Measurements from ENCODE around the gene MSL1. TPM values are rescaled to one million over a fixed set of nuclear protein-coding genes. Genes with fewer than 3 reads are reported as not detected.

The MSL1 gene
- total RNA-seq, 2 donors from 2014 or later, result 95.4 to 108 TPM

DNA sequence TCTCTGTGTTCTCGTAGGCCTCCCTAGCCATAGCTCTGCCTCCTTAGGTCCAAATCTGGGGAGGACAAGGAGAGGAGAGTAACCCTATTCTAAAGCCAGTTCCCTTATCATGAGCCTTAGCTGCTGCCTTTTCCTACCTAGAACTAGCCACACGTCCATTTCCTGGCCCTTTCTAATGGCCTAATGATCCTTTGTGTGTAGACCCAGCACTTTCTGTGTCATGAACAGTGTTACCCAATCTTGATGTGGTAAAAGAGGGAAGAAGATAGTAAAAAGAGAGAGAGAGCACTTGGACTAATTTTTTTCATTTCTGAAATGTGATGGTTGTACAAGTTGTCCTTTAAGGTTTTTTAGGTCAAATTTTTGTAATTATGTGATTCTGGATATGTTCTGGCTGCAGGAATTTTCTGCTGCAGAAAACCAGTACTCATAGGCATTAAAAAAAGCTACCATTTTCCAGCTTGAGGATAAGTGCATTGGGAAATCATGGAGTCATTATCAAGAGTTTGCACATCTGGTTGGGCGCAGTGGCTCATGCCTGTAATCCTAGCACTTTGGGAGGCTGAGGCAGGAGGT lies 36.8 kb downstream of the MSL1 start:
- no peak overlapping the region for H3K27ac Mint-ChIP-seq

DNA sequence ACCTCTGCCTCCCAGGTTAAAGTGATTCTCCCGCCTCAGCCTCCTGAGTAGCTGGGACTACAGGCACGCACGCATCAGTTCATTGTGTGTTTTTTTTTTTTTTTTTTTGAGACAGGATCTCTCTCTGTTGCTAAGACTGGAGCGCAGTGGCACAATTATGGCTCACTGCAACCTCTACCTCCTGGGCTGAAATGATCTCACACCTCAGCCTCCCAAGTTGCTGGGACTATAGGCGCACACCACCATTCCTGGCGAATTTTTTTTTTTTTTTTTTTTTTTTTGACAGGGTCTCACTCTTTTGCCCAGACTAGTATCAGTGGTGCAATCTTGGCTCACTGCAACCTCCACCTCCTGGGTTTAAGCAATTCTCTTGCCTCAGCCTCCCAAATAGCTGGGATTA lies 37.7 kb downstream of the MSL1 start:
- Histone ChIP-seq H3K27ac (ENCODE audit: low read depth, low read length) (no peak overlapping the region), H3K4me3 (ENCODE audit: low read length) (no peak overlapping the region), H3K9me3 (ENCODE audit: control insufficient read depth, low read length) (no peaks in the 10 kb centered on the region), H3K27me3 (ENCODE audit: control insufficient read depth, insufficient read depth, low read length, poor library complexity, severe bottlenecking) (no peaks in the 10 kb centered on the region), H3K36me3 (ENCODE audit: control insufficient read depth, insufficient read depth, low read length) (peaks cover 68% of the 10 kb centered on the region), H3K9ac (ENCODE audit: extremely low read depth, low read length, poor library complexity, severe bottlenecking) (no peak overlapping the region), H3K4me1 (ENCODE audit: control insufficient read depth, insufficient read depth, low read length) (no peaks in the 10 kb centered on the region)
- H3K36me3 Mint-ChIP-seq (ENCODE audit: low read depth), result peaks cover 50% of the 10 kb centered on the region
- H3K4me3 Mint-ChIP-seq, result no peak overlapping the region
- no peaks in the 10 kb centered on the region for H3K9me3 Mint-ChIP-seq
- H3K27ac Mint-ChIP-seq, result peak overlapping the region; percentile 39
- H3K27me3 Mint-ChIP-seq (ENCODE audit: insufficient read depth), result no peaks in the 10 kb centered on the region
- TF ChIP-seq, protein P1, sequence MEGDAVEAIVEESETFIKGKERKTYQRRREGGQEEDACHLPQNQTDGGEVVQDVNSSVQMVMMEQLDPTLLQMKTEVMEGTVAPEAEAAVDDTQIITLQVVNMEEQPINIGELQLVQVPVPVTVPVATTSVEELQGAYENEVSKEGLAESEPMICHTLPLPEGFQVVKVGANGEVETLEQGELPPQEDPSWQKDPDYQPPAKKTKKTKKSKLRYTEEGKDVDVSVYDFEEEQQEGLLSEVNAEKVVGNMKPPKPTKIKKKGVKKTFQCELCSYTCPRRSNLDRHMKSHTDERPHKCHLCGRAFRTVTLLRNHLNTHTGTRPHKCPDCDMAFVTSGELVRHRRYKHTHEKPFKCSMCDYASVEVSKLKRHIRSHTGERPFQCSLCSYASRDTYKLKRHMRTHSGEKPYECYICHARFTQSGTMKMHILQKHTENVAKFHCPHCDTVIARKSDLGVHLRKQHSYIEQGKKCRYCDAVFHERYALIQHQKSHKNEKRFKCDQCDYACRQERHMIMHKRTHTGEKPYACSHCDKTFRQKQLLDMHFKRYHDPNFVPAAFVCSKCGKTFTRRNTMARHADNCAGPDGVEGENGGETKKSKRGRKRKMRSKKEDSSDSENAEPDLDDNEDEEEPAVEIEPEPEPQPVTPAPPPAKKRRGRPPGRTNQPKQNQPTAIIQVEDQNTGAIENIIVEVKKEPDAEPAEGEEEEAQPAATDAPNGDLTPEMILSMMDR (conservative IDR thresholded peaks at IDR 0.05), result no peak
- 83 to 97% methylated on average over 3 to 6 of the region's 6 CpGs for WGBS, 2 experiments (ENCODE audit: insufficient coverage in 1 of 2, insufficient read length in 1 of 2)
- H3K4me1 Mint-ChIP-seq, result no peaks in the 10 kb centered on the region
- DNase-seq, result no peak

More for the DNA sequence above, 36.8 kb downstream of the MSL1 start:
- DNase-seq, result no peak
- no peaks in the 10 kb centered on the region for H3K27me3 Mint-ChIP-seq (ENCODE audit: insufficient read depth)
- H3K36me3 Mint-ChIP-seq (ENCODE audit: low read depth), result peaks cover 50% of the 10 kb centered on the region
- no peaks in the 10 kb centered on the region for H3K9me3 Mint-ChIP-seq
- H3K36me3 ChIP-seq (ENCODE audit: control insufficient read depth, insufficient read depth, low read length), result peaks cover 70% of the 10 kb centered on the region
- H3K27me3 ChIP-seq (ENCODE audit: control insufficient read depth, insufficient read depth, low read length, poor library complexity, severe bottlenecking), result no peaks in the 10 kb centered on the region
- H3K4me1 Mint-ChIP-seq, result no peaks in the 10 kb centered on the region
- H3K27ac ChIP-seq (ENCODE audit: low read depth, low read length), result no peak overlapping the region
- WGBS, 2 experiments (ENCODE audit: insufficient coverage in 1 of 2, insufficient read length in 1 of 2), result 92% methylated on average over 3 of the region's 3 CpGs
- no peaks in the 10 kb centered on the region for H3K9me3 ChIP-seq (ENCODE audit: control insufficient read depth, low read length)
- no peak overlapping the region for H3K9ac ChIP-seq (ENCODE audit: extremely low read depth, low read length, poor library complexity, severe bottlenecking)
- H3K4me3 Mint-ChIP-seq, result no peak overlapping the region
- H3K4me3 ChIP-seq (ENCODE audit: low read length), result no peak overlapping the region
- H3K4me1 ChIP-seq (ENCODE audit: control insufficient read depth, insufficient read depth, low read length), result no peaks in the 10 kb centered on the region
- TF ChIP-seq, protein P1 (conservative IDR thresholded peaks at IDR 0.05), result no peak

DNA sequence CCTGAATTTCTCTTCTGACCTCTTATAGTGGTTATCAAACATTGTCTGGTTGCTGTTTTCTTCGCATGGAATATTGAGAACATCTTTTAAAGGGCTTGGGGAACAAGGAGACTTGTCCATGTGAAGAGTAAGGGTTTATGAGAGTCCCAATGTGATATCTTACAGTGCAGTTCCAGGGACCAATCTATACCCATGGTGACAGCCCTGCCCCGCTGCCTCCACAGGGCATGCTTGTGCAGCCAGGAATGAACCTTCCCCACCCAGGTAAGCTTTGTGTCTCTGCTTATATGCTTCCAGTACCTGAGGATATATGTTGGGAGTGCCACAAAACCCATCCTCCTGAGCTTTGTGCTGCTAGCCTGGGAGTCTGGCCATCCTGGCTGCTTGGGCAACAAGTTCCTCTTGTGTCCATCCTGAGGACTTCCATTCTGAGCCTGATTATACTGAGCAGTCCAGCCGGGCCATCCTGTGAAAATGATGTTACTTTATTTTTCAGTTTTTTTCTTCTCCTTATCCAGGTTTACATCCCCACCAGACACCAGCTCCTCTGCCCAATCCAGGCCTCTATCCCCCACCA lies 46.0 kb downstream of the MSL1 start:
- WGBS, 2 experiments (ENCODE audit: insufficient coverage in 1 of 2, insufficient read length in 1 of 2), result 97 to 100% methylated on average over 1 to 3 of the region's 3 CpGs
- H3K9me3 ChIP-seq (ENCODE audit: control insufficient read depth, low read length), result no peaks in the 10 kb centered on the region
- H3K27me3 Mint-ChIP-seq (ENCODE audit: insufficient read depth), result no peaks in the 10 kb centered on the region
- no peak for DNase-seq
- peak overlapping the region; percentile 93 for H3K27ac Mint-ChIP-seq
- H3K9me3 Mint-ChIP-seq, result no peaks in the 10 kb centered on the region
- H3K4me3 Mint-ChIP-seq, result no peak overlapping the region
- peaks cover 80% of the 10 kb centered on the region for H3K36me3 Mint-ChIP-seq (ENCODE audit: low read depth)
- TF ChIP-seq, protein P1 (conservative IDR thresholded peaks at IDR 0.05), result no peak
- H3K9ac ChIP-seq (ENCODE audit: extremely low read depth, low read length, poor library complexity, severe bottlenecking), result peak overlapping the region; percentile 31
- H3K27me3 ChIP-seq (ENCODE audit: control insufficient read depth, insufficient read depth, low read length, poor library complexity, severe bottlenecking), result no peaks in the 10 kb centered on the region
- H3K4me1 ChIP-seq (ENCODE audit: control insufficient read depth, insufficient read depth, low read length), result peaks cover 2% of the 10 kb centered on the region
- H3K4me3 ChIP-seq (ENCODE audit: low read length), result no peak overlapping the region
- H3K36me3 ChIP-seq (ENCODE audit: control insufficient read depth, insufficient read depth, low read length), result peaks cover 87% of the 10 kb centered on the region
- H3K27ac ChIP-seq (ENCODE audit: low read depth, low read length), result peak overlapping the region; percentile 52
- no peaks in the 10 kb centered on the region for H3K4me1 Mint-ChIP-seq
